Sigmoid colon (tissue), 4 donors: Measurements from ENCODE around the gene FGD1.
A peak's percentile ranks its signal among the peaks of the same experiment; 100 is the strongest.

Experiments used
- POLR2AphosphoS5 ChIP-seq, 4 donors: sonication (generic); formaldehyde crosslinking; IDR thresholded peaks; one replicate each; pipeline ENCODE4 v1.6.1; 2017; ENCODE audit warnings: antibody characterized with exemption in 4 of 4
- TF ChIP-seq, protein P1 (sequence below), 4 experiments: fragments of 450-650 bp in 3 of 4; fragments of 200-600 bp in 1 of 4; IDR thresholded peaks; one replicate each; pipeline ENCODE4 v1.5.1; 2016 to 2019; ENCODE audit warnings: antibody characterized with exemption in 4 of 4, mild to moderate bottlenecking in 3 of 4, moderate library complexity in 2 of 4

DNA sequence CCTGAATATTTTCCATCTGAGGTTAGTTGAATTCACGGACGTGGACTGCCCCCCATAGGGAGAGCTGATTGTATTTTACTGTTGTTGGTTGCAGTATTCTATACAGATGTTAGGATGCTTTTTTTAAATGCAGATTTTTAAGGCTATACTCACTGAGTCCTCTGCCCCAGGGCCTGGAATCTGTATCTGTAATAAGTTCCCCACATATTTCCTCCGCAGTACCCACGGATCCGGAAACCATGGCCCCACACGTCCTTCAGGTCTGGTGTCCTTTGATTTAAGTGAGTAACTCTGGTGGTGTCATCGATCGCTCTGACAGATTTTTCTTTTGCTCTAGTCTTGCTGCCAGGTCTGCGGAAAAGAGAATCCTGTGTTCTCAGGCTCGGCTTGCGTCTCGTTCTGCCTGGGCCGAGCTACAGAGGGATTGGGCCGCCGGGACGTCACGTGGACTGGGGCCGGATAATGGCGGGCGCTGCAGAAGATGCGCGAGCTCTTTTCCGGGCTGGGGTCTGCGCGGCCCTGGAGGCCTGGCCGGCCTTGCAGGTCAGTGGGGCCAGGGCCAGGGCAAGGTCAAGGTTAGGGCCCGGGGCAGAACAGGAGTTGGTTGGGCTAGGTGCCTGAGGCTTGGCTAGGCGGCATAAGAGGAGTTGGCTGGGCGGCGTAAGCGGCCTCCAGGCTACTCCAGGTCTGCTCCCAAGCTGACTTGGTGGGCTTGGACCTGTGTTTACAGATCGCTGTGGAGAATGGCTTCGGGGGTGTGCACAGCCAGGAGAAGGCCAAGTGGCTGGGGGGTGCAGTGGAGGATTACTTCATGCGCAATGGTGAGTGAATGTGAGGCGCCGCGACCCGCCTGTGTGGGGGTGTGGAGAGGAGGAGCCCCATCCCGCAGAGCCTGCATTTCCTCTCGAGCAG, 55.8 kb downstream of the FGD1 start, which contains the start of gene TSR2:
- TF ChIP-seq POLR2AphosphoS5 (IDR thresholded peaks at IDR 0.05), result peak; percentile 68 to 88 (median 80)
- TF ChIP-seq, protein P1, sequence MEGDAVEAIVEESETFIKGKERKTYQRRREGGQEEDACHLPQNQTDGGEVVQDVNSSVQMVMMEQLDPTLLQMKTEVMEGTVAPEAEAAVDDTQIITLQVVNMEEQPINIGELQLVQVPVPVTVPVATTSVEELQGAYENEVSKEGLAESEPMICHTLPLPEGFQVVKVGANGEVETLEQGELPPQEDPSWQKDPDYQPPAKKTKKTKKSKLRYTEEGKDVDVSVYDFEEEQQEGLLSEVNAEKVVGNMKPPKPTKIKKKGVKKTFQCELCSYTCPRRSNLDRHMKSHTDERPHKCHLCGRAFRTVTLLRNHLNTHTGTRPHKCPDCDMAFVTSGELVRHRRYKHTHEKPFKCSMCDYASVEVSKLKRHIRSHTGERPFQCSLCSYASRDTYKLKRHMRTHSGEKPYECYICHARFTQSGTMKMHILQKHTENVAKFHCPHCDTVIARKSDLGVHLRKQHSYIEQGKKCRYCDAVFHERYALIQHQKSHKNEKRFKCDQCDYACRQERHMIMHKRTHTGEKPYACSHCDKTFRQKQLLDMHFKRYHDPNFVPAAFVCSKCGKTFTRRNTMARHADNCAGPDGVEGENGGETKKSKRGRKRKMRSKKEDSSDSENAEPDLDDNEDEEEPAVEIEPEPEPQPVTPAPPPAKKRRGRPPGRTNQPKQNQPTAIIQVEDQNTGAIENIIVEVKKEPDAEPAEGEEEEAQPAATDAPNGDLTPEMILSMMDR (IDR thresholded peaks at IDR 0.05), result no peak
